Erythroblast (primary cell): ENCODE data around the gene KRTAP10-3.

Experiments used
- DNase-seq, 2 experiments: peaks; one replicate each; lab custom pipeline; 2025; lab: John Stamatoyannopoulos, UW
- GATA1 ChIP-seq: IDR thresholded peaks from 2 replicates; pipeline ENCODE4 v1.6.1; 2011; ENCODE audit warnings: low read depth, mild to moderate bottlenecking, control low read depth, low read length, moderate library complexity
- POLR2A ChIP-seq: IDR thresholded peaks from 2 replicates; pipeline ENCODE4 v1.6.1; 2011; ENCODE audit warnings: mild to moderate bottlenecking, low read length

Gene KRTAP10-3

GRCh38 chr21:44527983-44528633 is 30.5 kb downstream of the KRTAP10-3 start:
- no peak for DNase-seq
- TF ChIP-seq POLR2A (no peak), GATA1 (no peak)

GRCh38 chr21:44527156-44527982 is 31.2 kb downstream of the KRTAP10-3 start:
- TF ChIP-seq POLR2A (no peak), GATA1 (no peak)
- DNase-seq = no peak

- TF ChIP-seq GATA1 (no peak), POLR2A (no peak)
- no peak for DNase-seq
Measured at GRCh38 chr21:44526096-44526997, 32.2 kb downstream of the KRTAP10-3 start.

GRCh38 chr21:44525391-44526095 is 33.1 kb downstream of the KRTAP10-3 start:
- DNase-seq = no peak
- TF ChIP-seq POLR2A (no peak), GATA1 (no peak)

GRCh38 chr21:44524414-44525371 is 33.9 kb downstream of the KRTAP10-3 start:
- DNase-seq = no peak
- no peak for TF ChIP-seq GATA1

GRCh38 chr21:44523567-44524413 is 34.8 kb downstream of the KRTAP10-3 start:
- TF ChIP-seq GATA1 (no peak), POLR2A (no peak)
- no peak for DNase-seq

- TF ChIP-seq POLR2A (no peak), GATA1 (no peak)
- no peak for DNase-seq
Measured at GRCh38 chr21:44522753-44523204, 35.8 kb downstream of the KRTAP10-3 start.

- TF ChIP-seq GATA1 = no peak
- no peak for TF ChIP-seq POLR2A
- DNase-seq = no peak
Measured at GRCh38 chr21:44521928-44522752, 36.5 kb downstream of the KRTAP10-3 start.

- no peak for TF ChIP-seq GATA1
- no peak for TF ChIP-seq POLR2A
- DNase-seq = no peak
Measured at GRCh38 chr21:44521301-44521927, 37.2 kb downstream of the KRTAP10-3 start.

- no peak for TF ChIP-seq POLR2A
- TF ChIP-seq GATA1 = no peak
Measured at GRCh38 chr21:44520326-44521300, 38.0 kb downstream of the KRTAP10-3 start.

More at GRCh38 chr21:44520326-44521300, 38.0 kb downstream of the KRTAP10-3 start:
- no peak for DNase-seq
